PFSK-1 (cell line): Measurements from ENCODE around the gene CFAP61.

Source experiments
- FOXP2 ChIP-seq: optimal IDR thresholded peaks from 2 replicates; pipeline ENCODE3; 2011; ENCODE audit warnings: borderline replicate concordance, control low read depth, inconsistent platforms; ENCODE audit not compliant: insufficient read depth; ENCODE audit errors: extremely low read length, extremely low read depth
- POLR2AphosphoS5 ChIP-seq: IDR thresholded peaks from 2 replicates; pipeline ENCODE4 v1.6.1; 2012; ENCODE audit warnings: low read depth, mild to moderate bottlenecking, control low read depth, low read length, moderate library complexity
- SIN3A ChIP-seq: IDR thresholded peaks from 2 replicates; pipeline ENCODE4 v1.6.1; 2012; ENCODE audit warnings: mild to moderate bottlenecking, low read length, moderate library complexity, borderline replicate concordance; ENCODE audit not compliant: insufficient read depth
- TAF1 ChIP-seq: IDR thresholded peaks from 2 replicates; pipeline ENCODE4 v1.6.1; 2012; ENCODE audit warnings: low read length, control low read depth, borderline replicate concordance; ENCODE audit not compliant: insufficient read depth
- TF ChIP-seq, protein P1 (sequence below), 2 experiments: IDR thresholded peaks; 2 replicates each; pipeline versions ENCODE4 v1.6.1 to v1.8.0; 2011 to 2012; ENCODE audit warnings: low read depth in 2 of 2, low read length in 2 of 2, control low read depth in 1 of 2, inconsistent platforms in 1 of 2, mild to moderate bottlenecking in 1 of 2, moderate library complexity in 1 of 2; ENCODE audit not compliant: insufficient read depth in 1 of 2

The CFAP61 gene

DNA sequence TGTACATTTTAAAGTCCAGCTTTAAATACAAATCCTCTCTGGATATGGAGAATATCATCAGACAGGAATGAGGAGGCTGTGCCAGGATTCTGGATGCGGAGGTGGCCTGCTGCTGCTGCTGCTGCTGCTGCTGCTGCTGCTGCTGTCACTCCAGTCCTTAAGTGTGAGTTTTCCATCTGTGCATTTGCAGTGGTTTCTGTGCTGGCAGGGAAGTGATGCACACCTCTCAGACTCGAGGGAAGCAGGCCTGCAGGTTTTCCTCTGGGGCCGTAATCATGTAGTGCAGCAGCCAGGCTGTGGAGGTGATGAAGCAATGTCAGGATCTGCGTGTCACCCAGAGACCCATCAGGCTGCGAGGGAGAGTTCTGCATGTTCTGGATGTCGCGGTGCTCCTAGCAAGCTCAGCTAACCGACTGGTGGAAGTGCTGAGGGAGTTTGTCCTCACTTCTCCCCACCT, 32.0 kb downstream of the CFAP61 start:
- TF ChIP-seq SIN3A (no peak), TAF1 (no peak), POLR2AphosphoS5 (no peak), FOXP2 (no peak)
- TF ChIP-seq, protein P1, sequence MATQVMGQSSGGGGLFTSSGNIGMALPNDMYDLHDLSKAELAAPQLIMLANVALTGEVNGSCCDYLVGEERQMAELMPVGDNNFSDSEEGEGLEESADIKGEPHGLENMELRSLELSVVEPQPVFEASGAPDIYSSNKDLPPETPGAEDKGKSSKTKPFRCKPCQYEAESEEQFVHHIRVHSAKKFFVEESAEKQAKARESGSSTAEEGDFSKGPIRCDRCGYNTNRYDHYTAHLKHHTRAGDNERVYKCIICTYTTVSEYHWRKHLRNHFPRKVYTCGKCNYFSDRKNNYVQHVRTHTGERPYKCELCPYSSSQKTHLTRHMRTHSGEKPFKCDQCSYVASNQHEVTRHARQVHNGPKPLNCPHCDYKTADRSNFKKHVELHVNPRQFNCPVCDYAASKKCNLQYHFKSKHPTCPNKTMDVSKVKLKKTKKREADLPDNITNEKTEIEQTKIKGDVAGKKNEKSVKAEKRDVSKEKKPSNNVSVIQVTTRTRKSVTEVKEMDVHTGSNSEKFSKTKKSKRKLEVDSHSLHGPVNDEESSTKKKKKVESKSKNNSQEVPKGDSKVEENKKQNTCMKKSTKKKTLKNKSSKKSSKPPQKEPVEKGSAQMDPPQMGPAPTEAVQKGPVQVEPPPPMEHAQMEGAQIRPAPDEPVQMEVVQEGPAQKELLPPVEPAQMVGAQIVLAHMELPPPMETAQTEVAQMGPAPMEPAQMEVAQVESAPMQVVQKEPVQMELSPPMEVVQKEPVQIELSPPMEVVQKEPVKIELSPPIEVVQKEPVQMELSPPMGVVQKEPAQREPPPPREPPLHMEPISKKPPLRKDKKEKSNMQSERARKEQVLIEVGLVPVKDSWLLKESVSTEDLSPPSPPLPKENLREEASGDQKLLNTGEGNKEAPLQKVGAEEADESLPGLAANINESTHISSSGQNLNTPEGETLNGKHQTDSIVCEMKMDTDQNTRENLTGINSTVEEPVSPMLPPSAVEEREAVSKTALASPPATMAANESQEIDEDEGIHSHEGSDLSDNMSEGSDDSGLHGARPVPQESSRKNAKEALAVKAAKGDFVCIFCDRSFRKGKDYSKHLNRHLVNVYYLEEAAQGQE (IDR thresholded peaks at IDR 0.05; ENCODE audit: insufficient read depth in 1 of 2, low read depth in 2 of 2, low read length in 2 of 2): no peak

DNA sequence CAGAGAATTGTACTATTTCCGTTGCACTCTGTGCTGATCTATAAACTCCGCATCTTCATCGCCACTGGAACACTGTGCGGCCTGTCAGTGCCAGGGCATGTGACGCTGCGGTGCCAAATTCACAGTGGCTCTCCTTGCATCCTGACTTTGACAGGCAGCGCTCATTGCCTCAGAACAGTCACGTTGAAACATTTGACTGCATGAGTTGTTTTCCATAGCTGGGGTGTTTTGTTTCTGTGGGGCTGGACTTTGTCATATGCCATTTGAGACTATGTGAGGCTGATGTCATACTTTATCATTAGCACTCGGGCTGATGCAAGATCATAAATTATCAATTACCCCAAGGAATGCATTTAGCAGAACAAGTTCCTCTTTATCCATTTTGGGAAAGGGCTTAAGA, 32.7 kb downstream of the CFAP61 start:
- TF ChIP-seq FOXP2 (no peak), TAF1 (no peak), POLR2AphosphoS5 (no peak)

DNA sequence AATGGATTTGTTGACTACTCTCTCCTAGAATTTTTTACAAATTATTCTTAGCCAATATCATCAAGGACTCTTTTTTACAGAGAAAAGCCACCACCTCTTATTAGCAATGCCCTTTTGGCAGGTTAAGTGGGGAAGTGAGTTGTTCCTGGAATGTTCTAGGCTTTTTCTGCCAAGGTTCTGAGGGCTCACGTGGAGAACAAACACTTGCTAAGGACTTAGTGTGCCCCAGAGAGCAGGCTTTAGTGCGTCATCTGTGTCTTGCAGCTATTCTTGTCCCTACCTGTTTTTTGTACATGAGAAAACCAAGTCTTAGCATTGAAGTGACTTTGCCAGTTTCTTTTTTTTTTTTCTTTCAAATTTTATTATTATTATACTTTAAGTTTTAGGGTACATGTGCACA, 33.5 kb downstream of the CFAP61 start:
- TF ChIP-seq SIN3A (no peak), TAF1 (no peak), FOXP2 (no peak), POLR2AphosphoS5 (no peak)
- TF ChIP-seq, protein P1 (IDR thresholded peaks at IDR 0.05; ENCODE audit: insufficient read depth in 1 of 2, low read depth in 2 of 2, low read length in 2 of 2): no peak

DNA sequence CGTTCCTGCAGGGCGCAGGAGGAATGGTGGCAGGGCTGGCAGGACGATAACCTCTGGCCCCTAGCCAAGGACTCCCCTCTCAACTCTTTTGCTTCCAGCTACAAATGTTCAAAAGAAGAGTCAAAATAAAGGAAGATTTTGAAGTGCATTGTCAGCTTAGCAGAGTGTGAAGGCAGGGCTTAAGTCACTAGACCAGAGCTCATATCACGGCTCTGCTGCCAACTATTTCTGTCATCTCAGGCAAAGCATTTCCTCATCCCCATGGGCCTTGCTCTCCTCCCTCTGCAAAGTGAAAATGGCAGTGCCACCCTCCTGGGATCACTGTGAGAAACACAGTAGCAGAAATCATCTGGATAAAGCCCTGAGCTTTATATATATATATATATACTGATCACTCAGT, 36.7 kb downstream of the CFAP61 start:
- TF ChIP-seq POLR2AphosphoS5 (no peak), TAF1 (no peak), FOXP2 (no peak)

DNA sequence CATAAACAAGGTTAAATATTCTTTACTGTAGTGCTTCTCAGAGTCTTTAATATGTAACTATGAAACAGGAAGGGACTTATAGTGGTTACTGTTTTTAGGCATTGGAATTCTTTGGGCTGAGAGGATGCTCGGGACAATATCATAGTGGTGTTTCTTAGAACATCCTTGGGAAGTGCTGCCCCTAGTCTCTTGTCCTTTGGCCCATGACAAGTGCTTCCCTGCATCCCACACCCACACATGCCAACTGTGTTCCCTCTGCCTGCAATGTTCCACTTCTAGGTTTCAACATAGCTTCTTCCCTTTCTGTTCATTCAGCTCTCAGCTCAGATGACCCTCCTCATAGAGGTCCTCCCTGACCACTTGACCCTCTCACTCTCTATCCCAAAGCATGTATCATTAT, 37.6 kb downstream of the CFAP61 start:
- TF ChIP-seq TAF1 (no peak), SIN3A (no peak), POLR2AphosphoS5 (no peak), FOXP2 (no peak)

DNA sequence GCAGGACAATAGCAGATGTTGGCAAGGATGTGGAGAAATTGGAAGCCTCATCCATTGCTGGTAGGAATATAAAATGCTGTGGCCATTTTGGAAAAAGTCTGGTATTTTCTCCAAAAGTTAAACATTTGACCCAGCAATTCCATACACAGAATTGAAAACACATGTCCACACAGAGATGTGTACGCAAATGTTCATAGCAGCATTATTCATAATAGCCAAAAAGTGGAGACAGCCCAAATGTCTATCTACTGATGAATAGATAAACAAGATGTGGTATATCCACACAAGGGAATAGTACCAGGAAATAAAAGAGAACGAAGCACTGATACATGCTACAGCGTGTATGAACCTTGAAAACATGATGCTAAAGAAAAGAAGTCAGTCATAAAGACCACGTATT, 40.5 kb downstream of the CFAP61 start:
- TF ChIP-seq, protein P1 (IDR thresholded peaks at IDR 0.05; ENCODE audit: insufficient read depth in 1 of 2, low read depth in 2 of 2, low read length in 2 of 2): no peak
- TF ChIP-seq TAF1 (no peak), SIN3A (no peak), FOXP2 (no peak), POLR2AphosphoS5 (no peak)

DNA sequence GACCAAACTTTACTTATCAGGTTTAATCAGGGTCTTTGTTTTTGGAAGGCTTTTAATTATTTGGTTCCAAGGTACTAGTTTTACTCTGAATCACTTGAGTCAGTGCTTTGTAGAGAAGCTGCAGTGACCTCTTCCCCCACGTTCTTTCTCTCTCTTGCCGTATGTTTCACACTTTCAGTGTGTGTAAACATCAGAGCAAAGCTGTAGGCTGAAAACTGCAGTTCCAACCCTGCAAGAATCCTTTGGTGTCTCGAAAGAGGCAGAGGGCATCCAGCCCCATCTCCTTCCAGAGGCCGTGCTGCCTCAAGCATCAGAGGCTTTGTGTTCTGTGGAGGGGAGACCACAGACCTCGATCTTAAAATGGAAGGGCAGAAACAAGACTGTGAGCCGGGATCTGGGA, 42.1 kb downstream of the CFAP61 start:
- TF ChIP-seq FOXP2: no peak
- TF ChIP-seq, protein P1 (IDR thresholded peaks at IDR 0.05; ENCODE audit: insufficient read depth in 1 of 2, low read depth in 2 of 2, low read length in 2 of 2): no peak
- no peak for TF ChIP-seq TAF1
- no peak for TF ChIP-seq SIN3A
- TF ChIP-seq POLR2AphosphoS5: no peak
